PFSK-1 (cell line): ENCODE results near the gene PTPRJ.

ENCODE experiments used
- FOXP2 ChIP-seq: optimal IDR thresholded peaks from 2 replicates; pipeline ENCODE3; 2011; ENCODE audit warnings: borderline replicate concordance, control low read depth, inconsistent platforms; ENCODE audit not compliant: insufficient read depth; ENCODE audit errors: extremely low read length, extremely low read depth
- POLR2AphosphoS5 ChIP-seq: IDR thresholded peaks from 2 replicates; pipeline ENCODE4 v1.6.1; 2012; ENCODE audit warnings: low read depth, mild to moderate bottlenecking, control low read depth, low read length, moderate library complexity
- REST ChIP-seq, 2 experiments: IDR thresholded peaks; 2 replicates each; pipeline versions ENCODE4 v1.6.1 to v1.8.0; 2011 to 2012; ENCODE audit warnings: low read depth in 2 of 2, low read length in 2 of 2, control low read depth in 1 of 2, inconsistent platforms in 1 of 2, mild to moderate bottlenecking in 1 of 2, moderate library complexity in 1 of 2; ENCODE audit not compliant: insufficient read depth in 1 of 2
- SIN3A ChIP-seq: IDR thresholded peaks from 2 replicates; pipeline ENCODE4 v1.6.1; 2012; ENCODE audit warnings: mild to moderate bottlenecking, low read length, moderate library complexity, borderline replicate concordance; ENCODE audit not compliant: insufficient read depth
- TAF1 ChIP-seq: IDR thresholded peaks from 2 replicates; pipeline ENCODE4 v1.6.1; 2012; ENCODE audit warnings: low read length, control low read depth, borderline replicate concordance; ENCODE audit not compliant: insufficient read depth

The PTPRJ gene

DNA sequence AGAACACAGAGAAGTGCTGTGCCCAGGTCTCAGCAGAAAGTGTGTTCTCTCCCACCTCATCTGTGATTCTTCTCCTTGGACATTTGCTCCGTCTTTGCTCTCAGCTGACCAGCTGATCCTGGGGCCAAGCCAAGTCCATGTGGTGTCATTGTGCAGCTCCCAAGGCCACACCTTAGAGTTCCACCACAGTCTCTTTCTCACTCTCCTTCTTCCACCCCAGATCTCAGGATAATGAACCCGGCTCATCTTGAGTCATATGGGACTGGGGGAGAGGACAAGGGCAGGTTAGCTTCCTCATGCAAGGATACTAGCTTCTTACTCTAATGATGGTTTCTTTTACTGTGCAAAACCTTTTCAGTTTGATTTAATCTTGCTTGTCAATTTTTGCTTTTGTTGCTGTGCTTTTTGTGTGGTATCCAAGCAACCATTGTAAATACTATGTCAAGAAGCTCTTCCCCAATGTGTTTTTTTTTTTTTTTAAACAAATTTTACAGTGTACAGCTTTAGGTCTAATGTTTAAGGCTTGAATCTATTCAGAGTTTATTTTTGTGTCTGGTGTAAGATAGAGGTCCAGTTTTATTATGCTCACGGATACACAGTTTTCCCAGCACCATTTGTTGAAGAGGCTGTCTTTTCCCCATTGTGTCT, 161.2 kb downstream of the PTPRJ start:
- TF ChIP-seq FOXP2 (no peak), POLR2AphosphoS5 (no peak), SIN3A (no peak), TAF1 (no peak), REST (IDR thresholded peaks at IDR 0.05; ENCODE audit: insufficient read depth in 1 of 2, low read depth in 2 of 2, low read length in 2 of 2) (no peak)

GRCh38 chr11:48142889-48143288, 162.5 kb downstream of the PTPRJ start:
- TF ChIP-seq FOXP2 (no peak), SIN3A (no peak), REST (IDR thresholded peaks at IDR 0.05; ENCODE audit: insufficient read depth in 1 of 2, low read depth in 2 of 2, low read length in 2 of 2) (no peak), POLR2AphosphoS5 (no peak), TAF1 (no peak)

GRCh38 chr11:48148749-48149148, 168.4 kb downstream of the PTPRJ start:
- TF ChIP-seq SIN3A (no peak), FOXP2 (no peak), POLR2AphosphoS5 (no peak), REST (IDR thresholded peaks at IDR 0.05; ENCODE audit: insufficient read depth in 1 of 2, low read depth in 2 of 2, low read length in 2 of 2) (no peak), TAF1 (no peak)

DNA sequence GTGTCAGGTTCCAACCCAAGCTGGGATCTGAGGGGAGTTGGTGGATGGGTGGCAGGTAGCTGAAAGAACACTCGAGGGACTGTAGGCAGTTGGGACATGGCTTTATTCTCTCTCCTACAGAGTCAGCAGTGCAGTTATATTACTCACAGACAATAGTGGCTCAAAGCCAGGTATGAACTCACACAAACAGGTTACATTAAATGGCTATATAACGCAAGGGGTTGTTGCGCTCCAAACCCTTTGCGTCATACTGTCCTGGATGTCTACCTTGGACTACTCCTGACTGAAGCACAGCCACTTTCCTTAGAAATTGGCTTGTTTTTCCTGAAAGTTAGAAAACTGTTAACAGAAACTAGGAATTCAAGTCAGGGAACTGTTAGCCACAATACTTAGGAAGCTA, 169.9 kb downstream of the PTPRJ start:
- no peak for TF ChIP-seq TAF1
- no peak for TF ChIP-seq REST (IDR thresholded peaks at IDR 0.05; ENCODE audit: insufficient read depth in 1 of 2, low read depth in 2 of 2, low read length in 2 of 2)
- no peak for TF ChIP-seq SIN3A
- TF ChIP-seq POLR2AphosphoS5 = no peak
- no peak for TF ChIP-seq FOXP2
